ENCODE results near the gene IL15.
"Not testable (repeated sequence)": the region's sequence is repeated elsewhere in the genome, so short reads cannot be mapped to it uniquely, and the experiment has no call there.

Gene IL15

GRCh38 chr4:141636082-141636770 lies at the start of gene IL15:
IL15 (plus strand) TSS chr4:141636583; CDS start chr4:141719465, 82,882 bp downstream.
- DNase-seq (ENCODE audit: low read depth), result no peak
- peak within 1 kb of the TSS; percentile 70 for H3K4me3 ChIP-seq (ENCODE audit: low read depth, low read length)

- H3K4me3 ChIP-seq (ENCODE audit: low read depth, low read length), result no peak overlapping the region
- no peak for DNase-seq (ENCODE audit: low read depth)
These were observed 48.5 kb upstream of the IL15 start for GRCh38 chr4:141587897-141588296.

- no peak overlapping the region for H3K4me3 ChIP-seq (ENCODE audit: low read depth, low read length)
- DNase-seq (ENCODE audit: low read depth), result no peak
These were observed 40.9 kb upstream of the IL15 start for GRCh38 chr4:141595531-141595930.

- DNase-seq (ENCODE audit: low read depth), result no peak
- no peak overlapping the region for H3K4me3 ChIP-seq (ENCODE audit: low read depth, low read length)
These were observed 36.5 kb upstream of the IL15 start for GRCh38 chr4:141599853-141600252.

- H3K4me3 ChIP-seq (ENCODE audit: low read depth, low read length); DNase-seq (ENCODE audit: low read depth): not testable (repeated sequence)
These were observed 31.7 kb upstream of the IL15 start for GRCh38 chr4:141604683-141605082.

GRCh38 chr4:141605425-141605856 lies 30.9 kb upstream of the IL15 start:
- DNase-seq (ENCODE audit: low read depth), result no peak
- no peak overlapping the region for H3K4me3 ChIP-seq (ENCODE audit: low read depth, low read length)

- no peak overlapping the region for H3K4me3 ChIP-seq (ENCODE audit: low read depth, low read length)
- no peak for DNase-seq (ENCODE audit: low read depth)
These were observed 27.1 kb upstream of the IL15 start for GRCh38 chr4:141609243-141609642.

GRCh38 chr4:141610365-141610764 lies 26.0 kb upstream of the IL15 start:
- no peak for DNase-seq (ENCODE audit: low read depth)
- H3K4me3 ChIP-seq (ENCODE audit: low read depth, low read length), result no peak overlapping the region

- no peak for DNase-seq (ENCODE audit: low read depth)
- H3K4me3 ChIP-seq (ENCODE audit: low read depth, low read length), result no peak overlapping the region
These were observed 21.4 kb upstream of the IL15 start for GRCh38 chr4:141614878-141615586.

GRCh38 chr4:141615587-141615918 lies 20.8 kb upstream of the IL15 start:
- DNase-seq (ENCODE audit: low read depth); H3K4me3 ChIP-seq (ENCODE audit: low read depth, low read length): not testable (repeated sequence)

- no peak overlapping the region for H3K4me3 ChIP-seq (ENCODE audit: low read depth, low read length)
- no peak for DNase-seq (ENCODE audit: low read depth)
These were observed 15.7 kb upstream of the IL15 start for GRCh38 chr4:141620715-141621114.

GRCh38 chr4:141625023-141625422 lies 11.4 kb upstream of the IL15 start:
- DNase-seq (ENCODE audit: low read depth), result no peak
- no peak overlapping the region for H3K4me3 ChIP-seq (ENCODE audit: low read depth, low read length)

GRCh38 chr4:141630854-141631253 lies 5.5 kb upstream of the IL15 start:
- H3K4me3 ChIP-seq (ENCODE audit: low read depth, low read length), result no peak overlapping the region
- no peak for DNase-seq (ENCODE audit: low read depth)

- no peak for DNase-seq (ENCODE audit: low read depth)
- peak overlapping the region; percentile 70 for H3K4me3 ChIP-seq (ENCODE audit: low read depth, low read length)
These were observed 674 bp upstream of the IL15 start for GRCh38 chr4:141635736-141636081.

- no peak for DNase-seq (ENCODE audit: low read depth)
- H3K4me3 ChIP-seq (ENCODE audit: low read depth, low read length), result peak overlapping the region; percentile 70
These were observed 533 bp downstream of the IL15 start for GRCh38 chr4:141636771-141637460.

GRCh38 chr4:141637565-141637964 lies 1.2 kb downstream of the IL15 start:
- no peak for DNase-seq (ENCODE audit: low read depth)
- peak overlapping the region; percentile 70 for H3K4me3 ChIP-seq (ENCODE audit: low read depth, low read length)

GRCh38 chr4:141638230-141638629 lies 1.8 kb downstream of the IL15 start:
- H3K4me3 ChIP-seq (ENCODE audit: low read depth, low read length), result no peak overlapping the region
- DNase-seq (ENCODE audit: low read depth), result no peak

GRCh38 chr4:141640696-141641095 lies 4.3 kb downstream of the IL15 start:
- no peak for DNase-seq (ENCODE audit: low read depth)
- H3K4me3 ChIP-seq (ENCODE audit: low read depth, low read length), result no peak overlapping the region

GRCh38 chr4:141642063-141642462 lies 5.7 kb downstream of the IL15 start:
- DNase-seq (ENCODE audit: low read depth), result no peak

GRCh38 chr4:141642711-141643110 lies 6.3 kb downstream of the IL15 start:
- no peak for DNase-seq (ENCODE audit: low read depth)
- H3K4me3 ChIP-seq (ENCODE audit: low read depth, low read length), result no peak overlapping the region

More at GRCh38 chr4:141642063-141642462, 5.7 kb downstream of the IL15 start:
- H3K4me3 ChIP-seq (ENCODE audit: low read depth, low read length), result no peak overlapping the region

- no peak overlapping the region for H3K4me3 ChIP-seq (ENCODE audit: low read depth, low read length)
- DNase-seq (ENCODE audit: low read depth), result peak; percentile 78
These were observed 7.2 kb downstream of the IL15 start for GRCh38 chr4:141643557-141643956.

Measured in skeletal muscle cell (primary cell).